Right lobe of liver (tissue), 4 donors: ENCODE results near the gene CAV1.

Experiments
- CTCF ChIP-seq, 4 donors: fragments of 200-600 bp in 3 of 4; fragments of 450-650 bp in 1 of 4; IDR thresholded peaks; one replicate each; pipeline versions ENCODE4 v1.5.1 to v1.8.0; 2016 to 2022; ENCODE audit warnings: antibody characterized with exemption in 4 of 4, mild to moderate bottlenecking in 2 of 4
- POLR2A ChIP-seq: fragments of 450-650 bp; IDR thresholded peaks from one replicate; pipeline ENCODE4 v1.6.1; 2017; ENCODE audit warnings: antibody characterized with exemption, mild to moderate bottlenecking
- donor health status: DM: no; HTN: no; CAD: no.
- donor health status: DM: no; HTN: no; CAD: no.
- donor health status: DM: no; HTN: yes; CAD: no.

GRCh38 chr7:116597384-116597783 lies 72.5 kb downstream of the CAV1 start:
- TF ChIP-seq CTCF (IDR thresholded peaks at IDR 0.05): no peak
- no peak for TF ChIP-seq POLR2A
